HFFc6 (cell line): ENCODE measurements around the gene PRTN3. TPM values are rescaled to one million over a fixed set of nuclear protein-coding genes. Genes with fewer than 3 reads are reported as not detected.

Source experiments
- DNase-seq: peaks from one replicate; pipeline ENCODE4 v3.0.0-alpha.2; 2018
- H3K27ac Mint-ChIP-seq: 2 replicates; pipeline ENCODE4 v1.8.0; 2020; ENCODE audit warnings: mild to moderate bottlenecking, mixed read lengths
- H3K27me3 Mint-ChIP-seq: 2 replicates; pipeline ENCODE4 v1.8.0; 2021; ENCODE audit warnings: mild to moderate bottlenecking, moderate library complexity, mixed read lengths; ENCODE audit not compliant: insufficient read depth
- H3K36me3 Mint-ChIP-seq: 2 replicates; pipeline ENCODE4 v1.8.0; 2021; ENCODE audit warnings: low read depth, mixed read lengths
- H3K4me1 Mint-ChIP-seq: 2 replicates; pipeline ENCODE4 v1.8.0; 2020; ENCODE audit warnings: low read depth, mixed read lengths
- H3K4me3 Mint-ChIP-seq: 2 replicates; pipeline ENCODE4 v1.8.0; 2020; ENCODE audit warnings: mild to moderate bottlenecking, moderate library complexity, mixed read lengths
- H3K9me3 Mint-ChIP-seq: 2 replicates; pipeline ENCODE4 v1.8.0; 2020; ENCODE audit warnings: mild to moderate bottlenecking, mixed read lengths
- CTCF ChIP-seq: fragments of 200-600 bp; sonication (generic); IDR thresholded peaks from 2 replicates; pipeline ENCODE4 v1.5.0; 2021; ENCODE audit warnings: antibody characterized with exemption, mild to moderate bottlenecking
- total RNA-seq, 6 experiments: library from RNA; stranded (reverse); fragmentation: NEBNext Ultra II Directional; extraction: Animal tissue kit (Norgen Biotek cat#: 25700); gene quantifications; 2 replicates in 1 of 6; 3 replicates in 5 of 6; pipeline ENCODE4 v1.2.3, GENCODE V29; 2021

PRTN3 gene
- total RNA-seq, 6 experiments from 2014 or later = not detected

DNA sequence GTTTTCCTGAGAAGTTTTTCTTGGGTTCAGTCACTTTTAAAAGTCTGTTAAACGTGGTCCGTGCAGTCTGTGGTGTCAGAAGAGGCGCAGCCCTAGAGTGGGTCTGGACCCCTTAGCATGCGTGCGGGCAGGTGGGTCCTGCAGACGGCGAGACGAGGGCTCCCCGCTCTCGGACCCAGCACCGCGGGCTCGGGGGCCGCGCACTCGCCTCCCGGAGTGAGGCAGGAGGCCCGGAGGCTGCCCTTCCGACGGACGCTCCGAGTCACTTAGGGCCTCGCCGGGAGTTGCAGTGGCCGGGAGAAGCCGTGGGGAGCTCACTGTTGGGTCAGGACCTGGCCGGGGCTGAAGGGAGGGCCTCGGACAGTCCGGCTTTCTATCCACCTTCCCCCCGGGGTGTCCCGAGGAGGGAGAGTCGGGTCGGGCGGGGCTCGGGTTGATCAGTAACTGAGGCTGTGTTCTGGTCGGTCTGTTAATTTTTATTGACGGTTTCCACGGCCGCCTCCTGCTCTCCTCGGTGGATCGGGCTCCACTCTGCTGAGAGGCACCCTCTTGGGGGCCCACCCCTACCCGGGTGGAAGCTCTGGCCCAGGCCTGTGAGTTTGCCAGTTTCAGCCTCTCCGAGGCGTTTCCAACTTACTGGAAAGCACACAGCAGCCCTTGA lies 42.3 kb upstream of the PRTN3 start:
- Mint-ChIP-seq H3K4me1 (peaks cover 35% of the 10 kb centered on the region), H3K36me3 (peaks cover 35% of the 10 kb centered on the region), H3K4me3 (peak overlapping the region; percentile 93), H3K27ac (peak overlapping the region; percentile 88), H3K27me3 (peaks cover 12% of the 10 kb centered on the region), H3K9me3 (no peaks in the 10 kb centered on the region)
- no peak for TF ChIP-seq CTCF
- no peak for DNase-seq

- TF ChIP-seq CTCF = peak; percentile 64
- H3K27me3 Mint-ChIP-seq = peaks cover 15% of the 10 kb centered on the region
- DNase-seq = peak; percentile 41
Observed at GRCh38 chr19:799076-799881, 41.5 kb upstream of the PRTN3 start.

DNA sequence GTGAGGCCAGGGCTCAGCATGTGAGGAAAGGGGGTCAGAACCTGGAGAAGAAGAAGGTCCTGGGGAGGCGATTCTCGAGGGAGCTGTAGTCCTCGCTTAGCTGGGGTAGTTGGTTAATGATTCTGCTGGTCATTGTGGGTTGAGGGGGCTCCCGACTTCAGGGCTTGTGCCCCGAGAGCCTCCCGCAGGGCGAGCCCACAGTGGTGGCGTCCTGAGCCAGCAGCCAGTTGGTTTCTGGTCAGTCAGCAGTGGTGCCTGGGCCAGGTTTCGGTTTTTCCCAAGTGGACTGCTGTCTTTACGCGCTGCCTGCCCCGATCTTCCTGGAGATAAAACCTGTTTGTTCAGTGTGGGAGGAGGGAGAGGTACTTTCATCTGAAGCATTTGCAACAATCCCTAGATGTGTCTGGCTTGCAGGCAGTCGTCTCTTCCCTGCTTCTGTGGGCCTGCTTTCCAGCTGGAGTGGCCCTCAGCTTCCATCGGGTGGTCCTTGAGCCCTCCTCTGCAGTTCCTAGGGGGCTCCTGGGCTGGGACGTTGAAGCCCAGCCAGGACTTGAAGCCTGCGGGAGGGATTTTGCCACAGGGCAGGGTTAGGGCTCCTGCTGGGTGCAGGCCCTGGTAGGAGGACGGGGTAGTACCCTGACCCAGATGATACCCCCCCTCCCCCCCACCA lies 40.3 kb upstream of the PRTN3 start:
- peaks cover 39% of the 10 kb centered on the region for H3K36me3 Mint-ChIP-seq
- H3K9me3 Mint-ChIP-seq = no peaks in the 10 kb centered on the region
- H3K4me1 Mint-ChIP-seq = peaks cover 35% of the 10 kb centered on the region
- H3K27ac Mint-ChIP-seq = peak overlapping the region; percentile 88
- no peak for DNase-seq
- no peak for TF ChIP-seq CTCF
- H3K4me3 Mint-ChIP-seq = peak overlapping the region; percentile 93
- peaks cover 15% of the 10 kb centered on the region for H3K27me3 Mint-ChIP-seq

More at GRCh38 chr19:799076-799881, 41.5 kb upstream of the PRTN3 start:
- H3K36me3 Mint-ChIP-seq = peaks cover 39% of the 10 kb centered on the region
- peaks cover 35% of the 10 kb centered on the region for H3K4me1 Mint-ChIP-seq
- peak overlapping the region; percentile 93 for H3K4me3 Mint-ChIP-seq
- no peaks in the 10 kb centered on the region for H3K9me3 Mint-ChIP-seq
- H3K27ac Mint-ChIP-seq = peak overlapping the region; percentile 88

- peaks cover 35% of the 10 kb centered on the region for H3K4me1 Mint-ChIP-seq
- H3K36me3 Mint-ChIP-seq = peaks cover 39% of the 10 kb centered on the region
- H3K27ac Mint-ChIP-seq = peak overlapping the region; percentile 80
- no peak for DNase-seq
- no peak for TF ChIP-seq CTCF
- peak overlapping the region; percentile 66 for H3K4me3 Mint-ChIP-seq
- no peaks in the 10 kb centered on the region for H3K9me3 Mint-ChIP-seq
- peaks cover 15% of the 10 kb centered on the region for H3K27me3 Mint-ChIP-seq
Observed at GRCh38 chr19:801030-801860, 39.6 kb upstream of the PRTN3 start.

- no peak for DNase-seq
- no peaks in the 10 kb centered on the region for H3K9me3 Mint-ChIP-seq
- H3K27me3 Mint-ChIP-seq = peaks cover 19% of the 10 kb centered on the region
- peaks cover 30% of the 10 kb centered on the region for H3K4me1 Mint-ChIP-seq
- TF ChIP-seq CTCF = no peak
- peak overlapping the region; percentile 80 for H3K27ac Mint-ChIP-seq
- H3K4me3 Mint-ChIP-seq = peak overlapping the region; percentile 66
- H3K36me3 Mint-ChIP-seq = peaks cover 39% of the 10 kb centered on the region
Observed at GRCh38 chr19:801861-802497, 38.8 kb upstream of the PRTN3 start.
